ENCODE measurements around the gene APOM. TPM values are rescaled to one million over a fixed set of nuclear protein-coding genes. Genes with fewer than 3 reads are reported as not detected.

The APOM gene
- total and polyA plus RNA-seq, 11 donors: 0.54 to 6.6 (median 1.8) TPM

DNA sequence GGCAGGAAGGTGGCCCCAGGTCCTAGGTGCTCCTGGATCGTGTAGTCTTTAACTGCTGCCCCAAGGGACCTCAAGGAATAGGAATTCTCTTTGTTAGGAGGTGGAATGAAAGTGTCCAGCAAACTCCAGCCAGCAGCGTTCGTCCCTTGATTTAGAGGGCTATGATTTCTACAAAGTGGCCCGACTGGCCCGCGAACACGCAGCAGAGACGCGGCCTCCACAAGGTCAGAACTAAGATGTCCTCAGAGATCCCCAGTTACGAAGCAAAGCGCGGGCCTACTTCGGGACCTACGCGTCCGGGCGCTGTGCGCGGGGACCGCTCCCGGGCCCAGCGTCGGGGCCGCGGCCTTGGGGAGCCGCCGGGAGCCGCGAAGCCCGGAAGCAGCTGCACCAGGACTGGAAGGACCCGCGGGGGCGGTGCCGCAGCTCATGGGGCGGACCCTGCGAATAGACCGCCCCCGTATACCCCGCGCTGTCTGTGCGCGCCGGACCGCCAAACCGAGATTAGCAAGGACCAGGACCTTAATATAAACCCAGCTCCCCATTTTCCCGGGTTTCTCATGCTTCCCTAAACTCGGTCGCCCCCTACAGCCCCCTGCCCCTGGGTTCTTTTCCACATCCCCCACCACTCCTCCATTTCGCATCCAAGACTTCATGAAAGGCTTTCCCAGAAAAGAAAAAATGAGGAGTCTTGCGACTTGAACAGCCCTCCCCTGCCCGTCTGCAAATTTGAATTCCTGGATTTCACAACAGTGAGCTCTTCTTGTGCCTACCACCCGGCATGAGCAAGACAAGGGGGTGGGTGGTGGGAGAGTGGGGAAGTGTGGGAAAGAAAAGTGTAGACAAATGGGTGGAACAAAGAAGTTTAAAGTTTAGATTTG lies 4.9 kb downstream of the APOM start, which contains the start of gene C6orf47:
C6orf47 (minus strand) TSS at position 398 of the 881 bp plus-strand sequence. CDS start 831 bp downstream, outside the sequence.
- H3K9me3 ChIP-seq: no peaks in the 10 kb centered on the region
- intact Hi-C loops (cut with DNase I): loop anchor here in 2 of 10 donors (10.0 kb wide), 1 partner anchor 514 kb away; the partner anchor contains the start of genes AGPAT1 (in 2 of the 2) and RNF5 (in 2 of the 2)
- WGBS, 4 donors: 0 to 1% (median 0%) methylated on average over 41 to 52 of the region's 52 CpGs
- peak within 1 kb of the TSS; percentile 65 to 98 (median 83) for H3K4me3 ChIP-seq
- H3K4me1 ChIP-seq: peaks cover 24 to 66% (median 49%) of the 10 kb centered on the region in 12 donors
- TF ChIP-seq, protein P1, sequence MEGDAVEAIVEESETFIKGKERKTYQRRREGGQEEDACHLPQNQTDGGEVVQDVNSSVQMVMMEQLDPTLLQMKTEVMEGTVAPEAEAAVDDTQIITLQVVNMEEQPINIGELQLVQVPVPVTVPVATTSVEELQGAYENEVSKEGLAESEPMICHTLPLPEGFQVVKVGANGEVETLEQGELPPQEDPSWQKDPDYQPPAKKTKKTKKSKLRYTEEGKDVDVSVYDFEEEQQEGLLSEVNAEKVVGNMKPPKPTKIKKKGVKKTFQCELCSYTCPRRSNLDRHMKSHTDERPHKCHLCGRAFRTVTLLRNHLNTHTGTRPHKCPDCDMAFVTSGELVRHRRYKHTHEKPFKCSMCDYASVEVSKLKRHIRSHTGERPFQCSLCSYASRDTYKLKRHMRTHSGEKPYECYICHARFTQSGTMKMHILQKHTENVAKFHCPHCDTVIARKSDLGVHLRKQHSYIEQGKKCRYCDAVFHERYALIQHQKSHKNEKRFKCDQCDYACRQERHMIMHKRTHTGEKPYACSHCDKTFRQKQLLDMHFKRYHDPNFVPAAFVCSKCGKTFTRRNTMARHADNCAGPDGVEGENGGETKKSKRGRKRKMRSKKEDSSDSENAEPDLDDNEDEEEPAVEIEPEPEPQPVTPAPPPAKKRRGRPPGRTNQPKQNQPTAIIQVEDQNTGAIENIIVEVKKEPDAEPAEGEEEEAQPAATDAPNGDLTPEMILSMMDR (IDR thresholded peaks at IDR 0.05): no peak
- peak in 1 of 2 donors; percentile 90 for TF ChIP-seq POLR2A (IDR thresholded peaks at IDR 0.05)
- H3K27me3 ChIP-seq: no peaks in the 10 kb centered on the region
- H3K27ac ChIP-seq: peak within 1 kb of the TSS; percentile 84 to 95 (median 93)
- peak; percentile 61 to 84 (median 78) for ATAC-seq
- H3K36me3 ChIP-seq: peaks cover 0 to 46% (median 28%) of the 10 kb centered on the region in 9 donors
- peak; percentile 91 to 94 (median 92) for DNase-seq

DNA sequence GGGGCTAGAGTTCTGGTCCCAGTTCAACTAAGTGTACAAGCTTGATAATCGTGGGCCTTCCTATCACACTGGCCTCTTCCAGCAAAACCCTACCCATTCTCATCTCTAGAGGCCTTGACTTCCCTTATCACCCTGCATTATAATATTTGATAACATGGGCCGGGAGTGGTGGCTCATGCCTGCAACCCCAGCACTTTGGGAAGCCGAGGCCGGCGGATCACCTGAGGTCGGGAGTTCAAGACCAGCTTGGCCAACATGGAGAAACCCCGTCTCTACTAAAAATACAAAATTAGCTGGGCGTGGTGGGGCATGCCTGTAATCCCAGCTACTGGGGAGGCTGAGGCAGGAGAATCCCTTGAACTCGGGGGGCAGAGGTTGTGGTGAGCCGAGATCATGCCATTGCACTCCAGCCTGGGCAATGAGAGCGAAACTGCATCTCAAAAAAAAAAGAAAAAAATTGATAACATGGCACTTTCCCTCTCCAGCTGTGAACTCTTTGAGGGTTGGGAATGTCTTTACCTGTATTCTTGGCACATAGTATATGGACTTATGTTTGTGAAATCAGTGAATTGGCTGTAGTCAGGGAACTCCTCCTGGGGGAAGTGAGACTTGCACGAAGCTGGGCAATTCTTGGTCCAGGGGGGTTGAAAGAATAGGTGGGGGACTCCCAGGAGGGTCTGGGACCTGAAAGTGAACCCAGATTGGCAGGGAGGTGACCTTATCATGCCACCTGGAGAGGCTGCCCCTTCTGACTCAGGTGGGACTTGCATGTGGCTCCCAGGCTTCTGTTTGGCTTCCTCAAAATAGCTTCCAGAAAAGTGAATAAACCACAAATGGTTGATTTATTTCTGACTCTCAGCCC lies 5.8 kb downstream of the APOM start:
- Histone ChIP-seq H3K4me1 (peaks cover 24 to 69% (median 51%) of the 10 kb centered on the region in 12 donors), H3K9me3 (no peaks in the 10 kb centered on the region), H3K27ac (peak overlapping the region in 11 of 12 donors; percentile 84 to 96 (median 93)), H3K4me3 (peak overlapping the region in 10 of 12 donors; percentile 65 to 98 (median 83)), H3K36me3 (peaks cover 0 to 37% (median 24%) of the 10 kb centered on the region in 9 donors), H3K27me3 (no peaks in the 10 kb centered on the region)
- intact Hi-C loops (cut with DNase I): loop anchor here in 2 of 10 donors (10.0 kb wide), 1 partner anchor 513 kb away; the partner anchor contains the start of genes AGPAT1 (in 2 of the 2) and RNF5 (in 2 of the 2)
- 70 to 77% (median 74%) methylated on average over 12 of the region's 12 CpGs for WGBS, 4 donors
- TF ChIP-seq, protein P1 (IDR thresholded peaks at IDR 0.05): no peak
- no peak for TF ChIP-seq POLR2A (IDR thresholded peaks at IDR 0.05)
- DNase-seq: no peak
- no peak for ATAC-seq

DNA sequence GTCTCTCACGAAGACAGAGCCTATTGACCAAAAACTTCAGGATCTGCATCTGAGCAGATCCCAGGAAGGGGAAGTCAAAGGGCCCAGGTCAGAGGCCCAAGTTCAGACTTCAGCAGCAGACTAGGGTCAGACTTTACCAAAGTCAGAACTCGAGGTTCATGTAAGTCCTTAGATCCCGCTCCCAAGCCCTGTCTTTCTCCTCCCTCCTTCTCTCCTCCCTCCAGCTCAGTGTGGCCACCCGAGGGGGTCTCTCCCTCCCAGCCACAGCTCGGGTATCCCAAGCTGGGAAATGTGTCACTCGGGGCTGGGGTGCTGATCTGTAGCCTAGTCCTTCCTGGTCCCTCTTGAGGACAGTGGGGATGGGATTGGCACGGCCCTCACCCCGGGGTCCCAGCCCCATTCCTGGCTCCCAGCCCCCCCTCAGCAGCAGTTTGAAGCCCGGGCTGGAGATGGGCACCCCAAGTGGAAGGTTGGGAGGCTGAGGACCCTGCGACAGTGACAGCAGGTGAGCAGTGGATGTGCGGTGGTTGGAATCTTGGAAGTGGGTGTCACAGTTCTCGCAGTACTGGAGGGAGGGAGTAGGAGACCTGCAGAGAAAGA lies 6.5 kb downstream of the APOM start:
- no peak for TF ChIP-seq POLR2A (IDR thresholded peaks at IDR 0.05)
- TF ChIP-seq, protein P1 (IDR thresholded peaks at IDR 0.05): no peak
- Histone ChIP-seq H3K27me3 (no peaks in the 10 kb centered on the region), H3K4me1 (peaks cover 24 to 75% (median 58%) of the 10 kb centered on the region in 12 donors), H3K36me3 (peaks cover 0 to 34% (median 27%) of the 10 kb centered on the region in 9 donors), H3K27ac (peak overlapping the region in 3 of 12 donors; percentile 27 to 96 (median 94)), H3K4me3 (peak overlapping the region in 1 of 12 donors; percentile 77), H3K9me3 (no peaks in the 10 kb centered on the region)
- ATAC-seq (no peak), DNase-seq (no peak)
- WGBS, 4 donors: 87 to 92% (median 89%) methylated on average over 8 to 12 of the region's 12 CpGs
- intact Hi-C loops (cut with DNase I): loop anchor here in 2 of 10 donors (10.0 kb wide), 1 partner anchor 513 kb away; the partner anchor contains the start of genes AGPAT1 (in 2 of the 2) and RNF5 (in 2 of the 2)
